ENCODE results near the gene ANXA9. TPM values are rescaled to one million over a fixed set of nuclear protein-coding genes. Genes with fewer than 3 reads are reported as not detected.

Gene ANXA9
- total and polyA plus RNA-seq, 2 donors (not counting 1 experiment from before 2014, with no cell fraction given), result 0.07 to 0.62 TPM

DNA sequence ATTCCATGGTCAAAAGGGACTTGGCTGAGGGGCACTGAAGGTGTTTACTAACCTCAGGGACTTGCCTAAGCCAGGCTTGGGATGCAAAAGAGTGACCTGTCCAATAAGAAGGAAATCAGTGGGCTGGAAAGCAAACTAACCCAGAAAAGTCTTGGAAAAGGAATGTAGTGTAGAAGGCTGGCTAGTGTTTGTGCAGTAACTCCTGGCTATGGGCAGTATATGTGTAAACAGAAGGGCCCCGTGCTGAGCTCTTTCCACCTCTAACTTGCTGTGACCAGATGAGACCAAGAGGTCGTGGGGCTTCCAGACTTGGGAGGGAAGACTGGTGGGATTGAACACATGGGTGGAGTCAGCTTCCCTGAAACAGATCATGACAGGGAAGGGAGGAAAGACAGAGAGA is 20.5 kb downstream of the ANXA9 start:
- no peaks in the 10 kb centered on the region for H4K20me1 ChIP-seq (ENCODE audit: control insufficient read depth, insufficient read depth, low read length, poor library complexity, severe bottlenecking)
- ATAC-seq (ENCODE audit: low read depth), result no peak
- no peak overlapping the region for H3K4me2 ChIP-seq (replicated peaks; ENCODE audit: low read depth, low read length, poor library complexity, severe bottlenecking)
- no peaks in the 10 kb centered on the region for H3K9me3 ChIP-seq (ENCODE audit: control extremely low read depth in 1 of 3, control insufficient read depth in 2 of 3, insufficient read depth in 1 of 3, low read length in 2 of 3)
- peaks cover 18% of the 10 kb centered on the region for H3K79me2 ChIP-seq (ENCODE audit: control insufficient read depth, insufficient read depth, low read length)
- CTCF ChIA-PET, result interaction anchor here (0.7 to 1.8 kb wide), 2 partner anchors 21 to 22 kb away, joined by 3 to 6 read pairs; partner anchors contain the start of gene ANXA9
- H3K27me3 Mint-ChIP-seq, result no peaks in the 10 kb centered on the region
- peaks cover under 1 to 7% of the 10 kb centered on the region in 2 experiments for H3K36me3 ChIP-seq (replicated peaks in 1 of 2; ENCODE audit: control extremely low read depth in 1 of 2, control insufficient read depth in 1 of 2, extremely low read depth in 1 of 2, insufficient read depth in 2 of 2, low read length in 1 of 2)
- no peak overlapping the region for H3K27ac ChIP-seq (ENCODE audit: low read length in 2 of 2)
- 100% methylated on average over 2 of the region's 2 CpGs for WGBS (ENCODE audit: insufficient coverage)
- H2AFZ ChIP-seq (ENCODE audit: insufficient read depth, low read depth, low read length, poor library complexity, severe bottlenecking), result no peak overlapping the region
- no peak overlapping the region for H3K9ac ChIP-seq (ENCODE audit: low read length)
- peaks cover 28 to 45% of the 10 kb centered on the region in 2 donors for H3K4me1 ChIP-seq (ENCODE audit: control insufficient read depth in 2 of 2, insufficient read depth in 2 of 2, low read length in 2 of 2)
- no peak overlapping the region for H3K27ac Mint-ChIP-seq
- no peaks in the 10 kb centered on the region for H3K9me3 Mint-ChIP-seq (ENCODE audit: insufficient read depth)
- intact Hi-C loops (cut with micrococcal nuclease), result no loop called here
- H3K27me3 ChIP-seq (replicated peaks in 1 of 4; ENCODE audit: control extremely low read depth in 1 of 4, control insufficient read depth in 3 of 4, insufficient read depth in 4 of 4, low read length in 3 of 4), result no peaks in the 10 kb centered on the region
- no peak for TF ChIP-seq CTCF (IDR thresholded peaks at IDR 0.05)
- TF ChIP-seq EZH2 (IDR thresholded peaks at IDR 0.05; ENCODE audit: borderline replicate concordance, insufficient read depth, low read depth, low read length, poor library complexity, severe bottlenecking), result no peak
- H3K4me3 Mint-ChIP-seq, result no peak overlapping the region
- POLR2A ChIA-PET, result no interaction called here
- peak overlapping the region in 1 of 5 experiments; percentile 52 for H3K4me3 ChIP-seq (ENCODE audit: control extremely low read depth in 1 of 5, extremely low read depth in 1 of 5, insufficient read depth in 1 of 5, low read depth in 2 of 5, low read length in 4 of 5)
- no peak for DNase-seq
- peaks cover 43% of the 10 kb centered on the region for H3K4me1 Mint-ChIP-seq

GRCh38 chr1:151003180-151003579 is 21.1 kb downstream of the ANXA9 start:
- H3K27me3 ChIP-seq (replicated peaks in 1 of 4; ENCODE audit: control extremely low read depth in 1 of 4, control insufficient read depth in 3 of 4, insufficient read depth in 4 of 4, low read length in 3 of 4), result no peaks in the 10 kb centered on the region
- peak overlapping the region; percentile 36 for H3K4me2 ChIP-seq (replicated peaks; ENCODE audit: low read depth, low read length, poor library complexity, severe bottlenecking)
- H3K79me2 ChIP-seq (ENCODE audit: control insufficient read depth, insufficient read depth, low read length), result peaks cover 18% of the 10 kb centered on the region
- Mint-ChIP-seq H3K27me3 (no peaks in the 10 kb centered on the region), H3K4me3 (no peak overlapping the region), H3K4me1 (peaks cover 49% of the 10 kb centered on the region), H3K27ac (no peak overlapping the region), H3K9me3 (ENCODE audit: insufficient read depth) (no peaks in the 10 kb centered on the region)
- DNase-seq (no peak), ATAC-seq (ENCODE audit: low read depth) (no peak)
- H3K9me3 ChIP-seq (ENCODE audit: control extremely low read depth in 1 of 3, control insufficient read depth in 2 of 3, insufficient read depth in 1 of 3, low read length in 2 of 3), result no peaks in the 10 kb centered on the region
- peaks cover 0 to 3% of the 10 kb centered on the region in 2 experiments for H3K36me3 ChIP-seq (replicated peaks in 1 of 2; ENCODE audit: control extremely low read depth in 1 of 2, control insufficient read depth in 1 of 2, extremely low read depth in 1 of 2, insufficient read depth in 2 of 2, low read length in 1 of 2)
- ChIA-PET CTCF (interaction anchor here (0.7 to 1.3 kb wide), 3 partner anchors 22 to 46 kb away, joined by 3 read pairs; partner anchors contain the start of gene ANXA9), POLR2A (no interaction called here)
- H3K27ac ChIP-seq (ENCODE audit: low read length in 2 of 2), result no peak overlapping the region
- H4K20me1 ChIP-seq (ENCODE audit: control insufficient read depth, insufficient read depth, low read length, poor library complexity, severe bottlenecking), result no peaks in the 10 kb centered on the region
- no peak overlapping the region for H2AFZ ChIP-seq (ENCODE audit: insufficient read depth, low read depth, low read length, poor library complexity, severe bottlenecking)
- intact Hi-C loops (cut with micrococcal nuclease), result no loop called here
- peak overlapping the region in 1 of 5 experiments; percentile 52 for H3K4me3 ChIP-seq (ENCODE audit: control extremely low read depth in 1 of 5, extremely low read depth in 1 of 5, insufficient read depth in 1 of 5, low read depth in 2 of 5, low read length in 4 of 5)
- H3K4me1 ChIP-seq (ENCODE audit: control insufficient read depth in 2 of 2, insufficient read depth in 2 of 2, low read length in 2 of 2), result peaks cover 31 to 49% of the 10 kb centered on the region in 2 donors
- TF ChIP-seq CTCF (IDR thresholded peaks at IDR 0.05), result no peak
- TF ChIP-seq EZH2 (IDR thresholded peaks at IDR 0.05; ENCODE audit: borderline replicate concordance, insufficient read depth, low read depth, low read length, poor library complexity, severe bottlenecking), result no peak
- H3K9ac ChIP-seq (ENCODE audit: low read length), result no peak overlapping the region

Data from B cell (primary cell).